ENCODE data around the gene CCDC83.

The CCDC83 gene

DNA sequence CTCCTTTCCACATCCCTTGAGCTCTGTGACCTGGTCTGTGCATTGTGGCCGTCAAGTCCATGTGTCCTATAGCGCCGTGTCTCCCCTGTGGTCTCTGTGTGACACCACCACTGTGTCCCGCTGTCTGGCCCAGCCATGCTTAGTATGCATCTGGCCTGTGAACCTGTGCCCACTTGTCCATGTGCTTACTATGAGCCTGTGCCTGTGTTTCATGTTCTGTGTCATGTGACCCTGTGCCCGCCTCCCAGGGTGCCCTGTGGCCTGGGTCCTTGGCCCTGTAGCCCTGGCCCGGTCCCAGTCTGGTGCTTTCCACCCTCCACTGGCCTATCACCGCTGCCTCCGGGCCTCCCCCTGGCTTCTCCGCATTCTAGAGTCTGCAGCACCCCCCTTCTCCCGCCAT lies 80.6 kb downstream of the CCDC83 start:
- TF ChIP-seq, protein P1, sequence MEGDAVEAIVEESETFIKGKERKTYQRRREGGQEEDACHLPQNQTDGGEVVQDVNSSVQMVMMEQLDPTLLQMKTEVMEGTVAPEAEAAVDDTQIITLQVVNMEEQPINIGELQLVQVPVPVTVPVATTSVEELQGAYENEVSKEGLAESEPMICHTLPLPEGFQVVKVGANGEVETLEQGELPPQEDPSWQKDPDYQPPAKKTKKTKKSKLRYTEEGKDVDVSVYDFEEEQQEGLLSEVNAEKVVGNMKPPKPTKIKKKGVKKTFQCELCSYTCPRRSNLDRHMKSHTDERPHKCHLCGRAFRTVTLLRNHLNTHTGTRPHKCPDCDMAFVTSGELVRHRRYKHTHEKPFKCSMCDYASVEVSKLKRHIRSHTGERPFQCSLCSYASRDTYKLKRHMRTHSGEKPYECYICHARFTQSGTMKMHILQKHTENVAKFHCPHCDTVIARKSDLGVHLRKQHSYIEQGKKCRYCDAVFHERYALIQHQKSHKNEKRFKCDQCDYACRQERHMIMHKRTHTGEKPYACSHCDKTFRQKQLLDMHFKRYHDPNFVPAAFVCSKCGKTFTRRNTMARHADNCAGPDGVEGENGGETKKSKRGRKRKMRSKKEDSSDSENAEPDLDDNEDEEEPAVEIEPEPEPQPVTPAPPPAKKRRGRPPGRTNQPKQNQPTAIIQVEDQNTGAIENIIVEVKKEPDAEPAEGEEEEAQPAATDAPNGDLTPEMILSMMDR (IDR thresholded peaks at IDR 0.05; ENCODE audit: insufficient read depth, low read length, poor library complexity, severe bottlenecking): no peak
- no peak overlapping the region for H3K4me3 ChIP-seq (replicated peaks; ENCODE audit: low read depth, low read length)

DNA sequence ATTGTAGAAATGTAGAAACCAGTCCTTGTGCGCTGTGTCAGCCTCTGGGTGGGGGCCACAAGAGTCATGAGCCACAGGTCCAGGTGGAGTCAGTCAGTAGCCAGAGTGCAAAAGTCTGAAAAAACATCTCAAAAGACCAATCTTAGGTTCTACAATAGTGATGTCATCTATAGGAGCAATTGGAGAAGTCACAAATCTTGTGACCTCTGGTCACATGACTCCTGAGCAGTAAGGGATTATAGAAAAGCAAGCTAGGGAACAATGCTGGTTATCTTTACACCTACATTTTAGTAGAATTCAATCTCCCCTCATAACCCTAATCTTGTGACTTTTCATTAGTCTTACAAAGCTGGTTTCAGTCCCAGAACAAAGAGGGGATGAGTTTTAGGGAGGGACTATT lies 82.7 kb downstream of the CCDC83 start:
- no peaks in the 10 kb centered on the region for H3K36me3 ChIP-seq (ENCODE audit: control insufficient read depth, insufficient read depth, low read length)
- no peak for DNase-seq (ENCODE audit: extremely low read depth, insufficient read length)
- no peak overlapping the region for H3K4me3 ChIP-seq (replicated peaks; ENCODE audit: low read depth, low read length)
- no peaks in the 10 kb centered on the region for H3K27me3 ChIP-seq (replicated peaks; ENCODE audit: control insufficient read depth, insufficient read depth, low read length)
- TF ChIP-seq, protein P1 (IDR thresholded peaks at IDR 0.05; ENCODE audit: insufficient read depth, low read length, poor library complexity, severe bottlenecking): no peak

More for the DNA sequence above, 80.6 kb downstream of the CCDC83 start:
- Histone ChIP-seq H3K27me3 (replicated peaks; ENCODE audit: control insufficient read depth, insufficient read depth, low read length) (no peaks in the 10 kb centered on the region), H3K36me3 (ENCODE audit: control insufficient read depth, insufficient read depth, low read length) (no peaks in the 10 kb centered on the region)
- DNase-seq (ENCODE audit: extremely low read depth, insufficient read length): no peak

DNA sequence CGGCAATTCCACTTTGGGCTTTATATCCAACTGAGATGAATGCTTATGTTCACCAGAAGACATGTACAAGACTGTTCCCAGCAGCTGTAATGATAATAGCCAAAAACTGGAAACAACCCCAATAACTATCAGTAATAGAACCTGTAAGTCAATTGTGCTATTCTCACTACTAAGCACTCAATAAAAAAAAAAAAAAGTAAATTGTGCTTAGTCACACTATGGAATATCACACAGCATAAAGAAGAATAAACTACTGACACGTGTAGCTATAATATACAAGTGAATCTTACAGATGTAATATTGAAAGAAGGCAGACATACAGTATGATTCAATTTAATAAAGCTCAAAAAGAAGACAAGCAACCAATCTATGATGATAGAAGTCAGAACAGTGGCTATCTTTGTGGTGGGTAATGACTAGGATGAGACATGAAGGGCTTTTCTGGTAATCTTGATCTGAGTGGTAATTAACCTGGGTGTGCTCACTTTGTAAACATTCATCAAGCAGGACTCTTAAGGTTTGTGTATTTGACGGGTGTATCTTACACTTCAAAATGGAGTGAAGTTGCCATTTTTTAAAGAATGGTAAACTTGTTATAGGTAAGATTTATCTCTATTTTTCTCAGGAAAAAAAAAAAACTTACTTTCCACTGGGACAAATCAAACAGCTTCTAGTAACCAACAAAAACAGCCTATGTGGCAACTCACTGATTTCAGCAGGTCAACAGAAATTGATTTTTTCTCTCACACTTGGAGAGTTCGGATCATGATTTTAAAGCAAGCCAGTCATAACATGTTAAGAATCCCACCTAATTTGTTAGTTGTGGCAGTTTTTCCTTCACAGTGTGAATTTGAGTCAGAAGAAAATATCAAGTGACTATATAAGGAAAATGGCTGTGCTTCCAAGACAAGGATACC lies 84.2 kb downstream of the CCDC83 start:
- no peaks in the 10 kb centered on the region; the same call in 1 of the 2 replicates for H3K36me3 ChIP-seq (ENCODE audit: control insufficient read depth, insufficient read depth, low read length)
- no peak for DNase-seq (ENCODE audit: extremely low read depth, insufficient read length)
- H3K4me3 ChIP-seq (replicated peaks; ENCODE audit: low read depth, low read length): no peak overlapping the region
- no peaks in the 10 kb centered on the region for H3K27me3 ChIP-seq (replicated peaks; ENCODE audit: control insufficient read depth, insufficient read depth, low read length)
- TF ChIP-seq, protein P1 (IDR thresholded peaks at IDR 0.05; ENCODE audit: insufficient read depth, low read length, poor library complexity, severe bottlenecking): no peak

DNA sequence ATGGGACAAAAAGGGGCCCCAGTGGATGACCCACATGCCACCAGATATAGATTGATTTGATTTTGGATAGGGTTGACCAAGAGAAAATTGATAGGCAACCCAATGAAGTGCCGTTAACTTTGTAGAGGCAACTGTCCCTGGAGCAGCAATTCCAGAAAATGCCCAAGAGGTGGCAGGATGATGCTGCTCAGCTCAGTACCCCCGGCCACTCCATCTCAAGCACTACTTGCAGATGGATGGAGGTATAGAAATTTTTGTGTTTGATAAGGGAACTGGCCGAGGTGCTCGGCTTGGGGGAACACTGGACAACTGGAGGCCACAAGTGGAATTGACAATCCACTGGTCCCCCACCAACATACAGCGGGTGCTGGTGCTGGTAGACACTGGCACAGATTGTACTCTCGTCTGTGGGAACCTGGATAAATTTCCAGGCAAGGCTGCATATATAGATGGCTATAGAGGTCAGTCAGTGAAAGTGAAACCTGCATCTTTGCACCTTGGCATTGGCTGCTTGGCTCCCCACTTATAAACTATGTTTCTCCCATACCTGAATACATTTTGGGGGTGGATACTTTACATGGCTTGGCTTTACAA lies 86.3 kb downstream of the CCDC83 start:
- H3K36me3 ChIP-seq (ENCODE audit: control insufficient read depth, insufficient read depth, low read length): no peaks in the 10 kb centered on the region; the same call in 1 of the 2 replicates
- TF ChIP-seq, protein P1 (IDR thresholded peaks at IDR 0.05; ENCODE audit: insufficient read depth, low read length, poor library complexity, severe bottlenecking): peak; percentile 61
- no peak overlapping the region for H3K4me3 ChIP-seq (replicated peaks; ENCODE audit: low read depth, low read length)
- DNase-seq (ENCODE audit: extremely low read depth, insufficient read length): no peak
- no peaks in the 10 kb centered on the region for H3K27me3 ChIP-seq (replicated peaks; ENCODE audit: control insufficient read depth, insufficient read depth, low read length)

DNA sequence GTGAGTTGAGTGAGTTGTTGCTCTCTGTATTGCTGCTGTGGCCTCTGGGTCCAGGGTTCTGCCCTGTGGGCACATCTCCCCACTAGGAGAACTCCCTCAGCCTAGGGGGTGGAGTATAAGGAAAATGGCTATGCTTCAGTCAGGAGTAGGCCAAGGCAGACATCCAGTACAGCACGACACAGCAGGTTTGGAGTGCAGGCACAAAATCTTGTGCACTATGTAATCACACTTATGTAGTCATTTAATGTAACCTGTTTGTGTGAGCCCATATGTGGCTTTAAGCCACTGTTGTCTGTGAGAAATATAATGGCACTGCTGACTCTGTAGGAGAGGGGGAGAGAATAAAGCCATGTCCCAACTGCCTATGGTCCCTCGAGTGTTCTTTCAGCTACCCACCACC lies 90.1 kb downstream of the CCDC83 start:
- DNase-seq (ENCODE audit: extremely low read depth, insufficient read length): no peak
- no peaks in the 10 kb centered on the region; the same call in 1 of the 2 replicates for H3K36me3 ChIP-seq (ENCODE audit: control insufficient read depth, insufficient read depth, low read length)
- no peaks in the 10 kb centered on the region for H3K27me3 ChIP-seq (replicated peaks; ENCODE audit: control insufficient read depth, insufficient read depth, low read length)
- TF ChIP-seq, protein P1 (IDR thresholded peaks at IDR 0.05; ENCODE audit: insufficient read depth, low read length, poor library complexity, severe bottlenecking): no peak
- H3K4me3 ChIP-seq (replicated peaks; ENCODE audit: low read depth, low read length): no peak overlapping the region
